C4-2B (cell line): Measurements from ENCODE around the gene MTUS2.

Experiments used
- CTCF ChIP-seq: fragments of 450-650 bp; conservative IDR thresholded peaks from 2 replicates; pipeline ENCODE4 v1.5.1; 2017; ENCODE audit warnings: mild to moderate bottlenecking
- ZFX ChIP-seq: fragments of 450-650 bp; IDR thresholded peaks from 2 replicates; pipeline ENCODE4 v1.6.1; 2017

GRCh38 chr13:29428310-29429181 lies 608.4 kb downstream of the MTUS2 start:
- no peak for TF ChIP-seq CTCF
- TF ChIP-seq ZFX = no peak
